Measurements from ENCODE around the gene VTI1B. TPM values are rescaled to one million over a fixed set of nuclear protein-coding genes. Genes with fewer than 3 reads are reported as not detected.

VTI1B gene
- total RNA-seq, 1 experiment from 2014 or later: 61.2 TPM

GRCh38 chr14:67697006-67697405 is 22.6 kb upstream of the VTI1B start:
- Histone ChIP-seq H3K4me3 (ENCODE audit: insufficient read depth, low read depth, low read length) (no peak overlapping the region), H3K27me3 (ENCODE audit: control insufficient read depth, insufficient read depth, low read length) (no peaks in the 10 kb centered on the region), H3K36me3 (replicated peaks; ENCODE audit: control insufficient read depth, insufficient read depth, low read length) (peaks cover 14% of the 10 kb centered on the region)
- no peak for DNase-seq

GRCh38 chr14:67695394-67695949 is 21.0 kb upstream of the VTI1B start, which contains the start of gene RDH11:
Gene RDH11, minus strand, starts transcription at chr14:67695764. Its CDS starts 61 bp downstream, at chr14:67695703.
- H3K27me3 ChIP-seq (ENCODE audit: control insufficient read depth, insufficient read depth, low read length): no peaks in the 10 kb centered on the region
- H3K4me3 ChIP-seq (ENCODE audit: insufficient read depth, low read depth, low read length): peak within 1 kb of the TSS; percentile 97

GRCh38 chr14:67694791-67695393 is 20.5 kb upstream of the VTI1B start:
- peak; percentile 85 for DNase-seq
- Histone ChIP-seq H3K36me3 (replicated peaks; ENCODE audit: control insufficient read depth, insufficient read depth, low read length) (peaks cover 34% of the 10 kb centered on the region), H3K27me3 (ENCODE audit: control insufficient read depth, insufficient read depth, low read length) (no peaks in the 10 kb centered on the region), H3K4me3 (ENCODE audit: insufficient read depth, low read depth, low read length) (peak overlapping the region; percentile 97)

More at GRCh38 chr14:67695394-67695949, 21.0 kb upstream of the VTI1B start, which contains the start of gene RDH11:
- peak; percentile 86 for DNase-seq
- peaks cover 28% of the 10 kb centered on the region for H3K36me3 ChIP-seq (replicated peaks; ENCODE audit: control insufficient read depth, insufficient read depth, low read length)

- peaks cover 59% of the 10 kb centered on the region for H3K36me3 ChIP-seq (replicated peaks; ENCODE audit: control insufficient read depth, insufficient read depth, low read length)
- no peaks in the 10 kb centered on the region for H3K27me3 ChIP-seq (ENCODE audit: control insufficient read depth, insufficient read depth, low read length)
- no peak for DNase-seq
- H3K4me3 ChIP-seq (ENCODE audit: insufficient read depth, low read depth, low read length): no peak overlapping the region
These were observed 15.6 kb upstream of the VTI1B start for GRCh38 chr14:67690011-67690410.

- Histone ChIP-seq H3K36me3 (replicated peaks; ENCODE audit: control insufficient read depth, insufficient read depth, low read length) (peaks cover 37% of the 10 kb centered on the region), H3K4me3 (ENCODE audit: insufficient read depth, low read depth, low read length) (no peak overlapping the region), H3K27me3 (ENCODE audit: control insufficient read depth, insufficient read depth, low read length) (no peaks in the 10 kb centered on the region)
- DNase-seq: no peak
These were observed 9.4 kb upstream of the VTI1B start for GRCh38 chr14:67683842-67684241.

GRCh38 chr14:67680941-67681340 is 6.5 kb upstream of the VTI1B start:
- no peaks in the 10 kb centered on the region for H3K27me3 ChIP-seq (ENCODE audit: control insufficient read depth, insufficient read depth, low read length)
- peaks cover 30% of the 10 kb centered on the region for H3K36me3 ChIP-seq (replicated peaks; ENCODE audit: control insufficient read depth, insufficient read depth, low read length)
- no peak for DNase-seq
- H3K4me3 ChIP-seq (ENCODE audit: insufficient read depth, low read depth, low read length): no peak overlapping the region

- peaks cover 27% of the 10 kb centered on the region for H3K36me3 ChIP-seq (replicated peaks; ENCODE audit: control insufficient read depth, insufficient read depth, low read length)
- no peaks in the 10 kb centered on the region for H3K27me3 ChIP-seq (ENCODE audit: control insufficient read depth, insufficient read depth, low read length)
- no peak overlapping the region for H3K4me3 ChIP-seq (ENCODE audit: insufficient read depth, low read depth, low read length)
- DNase-seq: no peak
These were observed 5.7 kb upstream of the VTI1B start for GRCh38 chr14:67680121-67680602.

- Histone ChIP-seq H3K36me3 (replicated peaks; ENCODE audit: control insufficient read depth, insufficient read depth, low read length) (peaks cover 23% of the 10 kb centered on the region), H3K4me3 (ENCODE audit: insufficient read depth, low read depth, low read length) (no peak overlapping the region), H3K27me3 (ENCODE audit: control insufficient read depth, insufficient read depth, low read length) (no peaks in the 10 kb centered on the region)
- DNase-seq: no peak
These were observed 4.6 kb upstream of the VTI1B start for GRCh38 chr14:67679006-67679405.

- DNase-seq: no peak
- Histone ChIP-seq H3K27me3 (ENCODE audit: control insufficient read depth, insufficient read depth, low read length) (no peaks in the 10 kb centered on the region), H3K36me3 (replicated peaks; ENCODE audit: control insufficient read depth, insufficient read depth, low read length) (peaks cover 14% of the 10 kb centered on the region), H3K4me3 (ENCODE audit: insufficient read depth, low read depth, low read length) (peak overlapping the region; percentile 95)
These were observed 769 bp upstream of the VTI1B start for GRCh38 chr14:67675219-67675582.

- peaks cover 9% of the 10 kb centered on the region for H3K36me3 ChIP-seq (replicated peaks; ENCODE audit: control insufficient read depth, insufficient read depth, low read length)
- H3K27me3 ChIP-seq (ENCODE audit: control insufficient read depth, insufficient read depth, low read length): no peaks in the 10 kb centered on the region
- peak overlapping the region; percentile 95 for H3K4me3 ChIP-seq (ENCODE audit: insufficient read depth, low read depth, low read length)
- peak; percentile 91 for DNase-seq
These were observed 323 bp downstream of the VTI1B start for GRCh38 chr14:67674139-67674479.

- H3K27me3 ChIP-seq (ENCODE audit: control insufficient read depth, insufficient read depth, low read length): no peaks in the 10 kb centered on the region
- peaks cover 6% of the 10 kb centered on the region for H3K36me3 ChIP-seq (replicated peaks; ENCODE audit: control insufficient read depth, insufficient read depth, low read length)
- no peak overlapping the region for H3K4me3 ChIP-seq (ENCODE audit: insufficient read depth, low read depth, low read length)
- no peak for DNase-seq
These were observed 981 bp downstream of the VTI1B start for GRCh38 chr14:67673451-67673850.

GRCh38 chr14:67668559-67668958 is 5.9 kb downstream of the VTI1B start:
- no peaks in the 10 kb centered on the region for H3K27me3 ChIP-seq (ENCODE audit: control insufficient read depth, insufficient read depth, low read length)
- no peaks in the 10 kb centered on the region for H3K36me3 ChIP-seq (replicated peaks; ENCODE audit: control insufficient read depth, insufficient read depth, low read length)
- no peak for DNase-seq
- no peak overlapping the region for H3K4me3 ChIP-seq (ENCODE audit: insufficient read depth, low read depth, low read length)

GRCh38 chr14:67666750-67667449 is 7.5 kb downstream of the VTI1B start:
- no peaks in the 10 kb centered on the region for H3K36me3 ChIP-seq (replicated peaks; ENCODE audit: control insufficient read depth, insufficient read depth, low read length)
- DNase-seq: peak; percentile 64
- no peak overlapping the region for H3K4me3 ChIP-seq (ENCODE audit: insufficient read depth, low read depth, low read length)
- H3K27me3 ChIP-seq (ENCODE audit: control insufficient read depth, insufficient read depth, low read length): no peaks in the 10 kb centered on the region

- H3K4me3 ChIP-seq (ENCODE audit: insufficient read depth, low read depth, low read length): no peak overlapping the region
- H3K27me3 ChIP-seq (ENCODE audit: control insufficient read depth, insufficient read depth, low read length): no peaks in the 10 kb centered on the region
- no peaks in the 10 kb centered on the region for H3K36me3 ChIP-seq (replicated peaks; ENCODE audit: control insufficient read depth, insufficient read depth, low read length)
- no peak for DNase-seq
These were observed 8.6 kb downstream of the VTI1B start for GRCh38 chr14:67665868-67666267.

- no peak overlapping the region for H3K4me3 ChIP-seq (ENCODE audit: insufficient read depth, low read depth, low read length)
- H3K36me3 ChIP-seq (replicated peaks; ENCODE audit: control insufficient read depth, insufficient read depth, low read length): peaks cover 2% of the 10 kb centered on the region; the same call in 1 of the 2 replicates
- no peaks in the 10 kb centered on the region for H3K27me3 ChIP-seq (ENCODE audit: control insufficient read depth, insufficient read depth, low read length)
- no peak for DNase-seq
These were observed 10.8 kb downstream of the VTI1B start for GRCh38 chr14:67663633-67664032.
